ENCODE measurements around the gene GYPA. TPM values are rescaled to one million over a fixed set of nuclear protein-coding genes. Genes with fewer than 3 reads are reported as not detected.
"Not testable (repeated sequence)": the region's sequence is repeated elsewhere in the genome, so short reads cannot be mapped to it uniquely, and the experiment has no call there.

The GYPA gene
- total and polyA plus RNA-seq, 5 donors, result not detected

DNA sequence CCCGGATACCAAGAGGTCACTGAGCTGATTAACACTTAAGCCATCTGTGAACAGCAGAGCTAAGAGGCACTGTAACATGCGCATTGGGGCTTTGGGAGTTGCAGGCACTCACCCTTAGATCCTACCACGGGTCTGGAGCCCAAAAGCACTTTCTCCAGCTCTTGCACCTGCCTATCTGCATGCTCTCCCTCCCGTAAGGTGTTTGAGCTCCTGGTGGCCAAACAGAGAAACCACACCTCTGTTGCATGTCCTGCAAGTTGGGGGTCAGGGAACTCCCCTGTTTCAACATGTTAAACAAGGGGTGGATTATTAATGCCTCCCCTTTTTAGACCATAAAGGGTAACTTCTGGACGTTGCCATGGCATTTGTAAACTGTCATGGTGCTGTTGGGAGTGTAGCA is 49.8 kb downstream of the GYPA start:
- no peak overlapping the region for H3K4me3 ChIP-seq (ENCODE audit: low read length)
- H3K27ac ChIP-seq (ENCODE audit: low read length), result no peak overlapping the region
- ATAC-seq (no peak), DNase-seq (no peak)
- no peaks in the 10 kb centered on the region for H3K4me1 ChIP-seq (ENCODE audit: control insufficient read depth, insufficient read depth, low read length)
- 69% methylated on average over 5 of the region's 5 CpGs for WGBS
- no peaks in the 10 kb centered on the region for H3K9me3 ChIP-seq (ENCODE audit: control insufficient read depth, low read length)
- H3K27me3 ChIP-seq (ENCODE audit: control insufficient read depth, insufficient read depth), result no peaks in the 10 kb centered on the region
- intact Hi-C loops (cut with DNase I), result no loop called here

DNA sequence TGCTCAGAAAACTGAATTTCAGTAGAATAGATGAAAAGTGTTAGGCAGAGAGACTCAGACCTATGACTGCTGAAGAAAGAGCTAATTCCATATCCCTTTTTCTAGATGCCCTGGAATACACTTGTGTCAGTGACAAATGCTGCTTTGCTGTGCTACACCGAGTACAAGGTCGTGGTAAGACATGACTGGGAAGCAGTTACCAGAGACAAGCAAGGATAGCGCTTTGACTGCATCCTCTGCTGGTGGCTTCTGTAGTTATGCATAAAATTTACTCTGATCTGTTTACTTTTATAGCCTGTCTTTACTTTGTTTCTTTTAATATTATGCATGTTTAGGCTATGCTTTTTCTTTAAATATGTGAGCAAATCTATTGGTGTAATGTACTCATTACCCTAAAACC is 58.5 kb downstream of the GYPA start:
- H3K27ac ChIP-seq (ENCODE audit: low read length); ATAC-seq; H3K4me3 ChIP-seq (ENCODE audit: low read length); intact Hi-C loops (cut with DNase I); DNase-seq; H3K9me3 ChIP-seq (ENCODE audit: control insufficient read depth, low read length); H3K4me1 ChIP-seq (ENCODE audit: control insufficient read depth, insufficient read depth, low read length); H3K27me3 ChIP-seq (ENCODE audit: control insufficient read depth, insufficient read depth): not testable (repeated sequence)
- WGBS, result 78% methylated on average over 3 of the region's 3 CpGs

GRCh38 chr4:144080135-144080534 is 60.4 kb downstream of the GYPA start:
- 50% methylated on average over 4 of the region's 4 CpGs for WGBS
- intact Hi-C loops (cut with DNase I), result not testable (repeated sequence)

DNA sequence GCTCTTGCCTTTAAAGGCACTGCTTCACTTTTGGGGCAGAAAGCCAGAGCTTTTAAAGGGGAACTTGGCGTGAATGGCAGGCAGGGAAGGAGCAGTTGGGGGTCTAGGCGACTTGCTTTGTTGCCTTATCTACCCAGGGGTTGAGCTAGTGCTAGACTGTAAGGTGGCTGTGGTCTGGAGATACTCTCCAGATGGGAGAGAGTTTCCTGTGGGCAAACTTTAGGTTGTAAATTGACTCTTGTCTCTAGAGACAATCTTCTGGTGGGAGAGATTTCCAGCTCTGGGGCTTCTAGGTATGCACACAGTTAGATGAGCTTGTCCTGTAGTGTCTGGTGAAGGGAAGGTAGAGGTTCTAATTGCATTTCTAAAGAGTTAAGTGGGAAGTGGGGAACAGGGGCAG is 61.8 kb downstream of the GYPA start:
- DNase-seq; H3K9me3 ChIP-seq (ENCODE audit: control insufficient read depth, low read length); H3K27me3 ChIP-seq (ENCODE audit: control insufficient read depth, insufficient read depth); H3K4me3 ChIP-seq (ENCODE audit: low read length); ATAC-seq; intact Hi-C loops (cut with DNase I); H3K27ac ChIP-seq (ENCODE audit: low read length); H3K4me1 ChIP-seq (ENCODE audit: control insufficient read depth, insufficient read depth, low read length): not testable (repeated sequence)
- 51% methylated on average over 2 of the region's 2 CpGs for WGBS

More at GRCh38 chr4:144080135-144080534, 60.4 kb downstream of the GYPA start:
- H3K9me3 ChIP-seq (ENCODE audit: control insufficient read depth, low read length); ATAC-seq; H3K4me3 ChIP-seq (ENCODE audit: low read length); H3K4me1 ChIP-seq (ENCODE audit: control insufficient read depth, insufficient read depth, low read length); H3K27me3 ChIP-seq (ENCODE audit: control insufficient read depth, insufficient read depth); H3K27ac ChIP-seq (ENCODE audit: low read length); DNase-seq: not testable (repeated sequence)

- intact Hi-C loops (cut with DNase I); H3K4me1 ChIP-seq (ENCODE audit: control insufficient read depth, insufficient read depth, low read length); H3K9me3 ChIP-seq (ENCODE audit: control insufficient read depth, low read length); H3K27ac ChIP-seq (ENCODE audit: low read length); H3K27me3 ChIP-seq (ENCODE audit: control insufficient read depth, insufficient read depth); DNase-seq; H3K4me3 ChIP-seq (ENCODE audit: low read length); ATAC-seq: not testable (repeated sequence)
These were observed 79.0 kb downstream of the GYPA start for GRCh38 chr4:144061556-144061955.

- H3K27ac ChIP-seq (ENCODE audit: low read length); H3K4me1 ChIP-seq (ENCODE audit: control insufficient read depth, insufficient read depth, low read length); H3K9me3 ChIP-seq (ENCODE audit: control insufficient read depth, low read length); intact Hi-C loops (cut with DNase I); DNase-seq; H3K4me3 ChIP-seq (ENCODE audit: low read length); H3K27me3 ChIP-seq (ENCODE audit: control insufficient read depth, insufficient read depth); ATAC-seq: not testable (repeated sequence)
- WGBS, result 65% methylated on average over 3 of the region's 3 CpGs
These were observed 80.2 kb downstream of the GYPA start for GRCh38 chr4:144060234-144060859.

Other genes with a start within 250 kb of the GYPA start
- 1 to 10 TPM in 3 of 4 donors, under 1 TPM in 1; 0.62 to 1.7 (median 1.0) TPM for gene GYPE, start 235.2 kb downstream of the GYPA start, total RNA-seq
- gene GYPE, start 235.2 kb downstream of the GYPA start, polyA plus RNA-seq, result 1.1 TPM
- gene GYPB, start 121.3 kb downstream of the GYPA start, total RNA-seq, result not detected
- not detected for gene GYPB, start 121.3 kb downstream of the GYPA start, polyA plus RNA-seq

Measured in right cardiac atrium (tissue), 5 donors.